Endothelial cell of umbilical vein (primary cell): ENCODE results near the gene CDKN1A. TPM values are rescaled to one million over a fixed set of nuclear protein-coding genes. Genes with fewer than 3 reads are reported as not detected.

Experiments
- BruUV-seq: library from RNA; stranded (reverse); fragments of 400-500 nt; replicated peaks from 2 replicates; lab custom pipeline; 2021; lab: Mats Ljungman, UMichigan
- CTCF ChIA-PET: fragments of 300-600, 350-600 bp; sonication (Branson Sonifier 250); formaldehyde crosslinking; loops from one replicate; lab custom pipeline; 2021; ENCODE audit warnings: antibody characterized with exemption, inconsistent platforms; lab: Charles Lee
- POLR2A ChIA-PET: fragments of 300-600, 350-600 bp; sonication (Branson Sonifier 250); formaldehyde crosslinking; loops from one replicate; lab custom pipeline; 2021; ENCODE audit warnings: antibody characterized with exemption, inconsistent platforms; lab: Charles Lee
- DNase-seq: peaks from one replicate; pipeline ENCODE4 v3.0.0-alpha.2; 2011; ENCODE audit warnings: low read depth, low spot score
- FAIRE-seq: peaks from 2 replicates; lab custom pipeline; 2011; peaks lifted over from hg19 to GRCh38; lab: Jason Lieb, UNC
- H2AFZ ChIP-seq: 2 replicates; pipeline ENCODE4 v1.6.0; 2012; ENCODE audit warnings: low read depth, low read length, control low read depth, inconsistent platforms
- H3K27ac ChIP-seq: 2 replicates; pipeline ENCODE4 v1.5.1; 2011; ENCODE audit warnings: low read depth, mild to moderate bottlenecking, control low read depth, low read length, moderate library complexity; ENCODE audit not compliant: insufficient read depth
- H3K27me3 ChIP-seq, 2 experiments: 2 replicates each; pipeline versions ENCODE4 v1.6.0 to v1.6.1; 2011; ENCODE audit warnings: low read length in 2 of 2, mixed read lengths in 1 of 2; ENCODE audit not compliant: control insufficient read depth in 2 of 2, insufficient read depth in 2 of 2
- H3K36me3 ChIP-seq, 2 experiments: 2 replicates in 1 of 2; 3 replicates in 1 of 2; pipeline ENCODE4 v1.5.1; 2011; ENCODE audit warnings: low read length in 2 of 2, mild to moderate bottlenecking in 1 of 2, moderate library complexity in 1 of 2; ENCODE audit not compliant: control insufficient read depth in 2 of 2, insufficient read depth in 2 of 2; ENCODE audit errors: extremely low read depth in 1 of 2
- H3K4me1 ChIP-seq: 3 replicates; pipeline ENCODE4 v1.5.1; 2011; ENCODE audit warnings: mild to moderate bottlenecking, low read length; ENCODE audit not compliant: control insufficient read depth, insufficient read depth; ENCODE audit errors: extremely low read depth
- H3K4me2 ChIP-seq: 2 replicates; pipeline ENCODE4 v1.6.1; 2011; ENCODE audit warnings: low read length, control low read depth, mixed read lengths; ENCODE audit not compliant: insufficient read depth
- H3K4me3 ChIP-seq, 3 experiments: fragments of 200-600 bp in 1 of 3; sonication (generic), shearing (Covaris generic) in 1 of 3; replicated peaks in 1 of 3; 2 replicates each; pipeline ENCODE4 v1.5.1; 2011 to 2016; ENCODE audit warnings: control low read depth in 3 of 3, low read length in 3 of 3, mild to moderate bottlenecking in 2 of 3, inconsistent platforms in 1 of 3, low read depth in 1 of 3, moderate library complexity in 1 of 3; ENCODE audit not compliant: insufficient read depth in 1 of 3
- H3K79me2 ChIP-seq: 2 replicates; pipeline ENCODE4 v1.6.0; 2012; ENCODE audit warnings: low read length, inconsistent platforms; ENCODE audit not compliant: control insufficient read depth, insufficient read depth
- H3K9ac ChIP-seq: replicated peaks from 2 replicates; pipeline ENCODE3; 2011; ENCODE audit warnings: low read length, control low read depth; ENCODE audit not compliant: insufficient read depth; ENCODE audit errors: extremely low read depth
- H3K9me1 ChIP-seq: replicated peaks from 3 replicates; pipeline ENCODE4 v1.6.0; 2011; ENCODE audit warnings: mild to moderate bottlenecking, low read length; ENCODE audit not compliant: control insufficient read depth, insufficient read depth; ENCODE audit errors: extremely low read depth
- H3K9me3 ChIP-seq: replicated peaks from 2 replicates; pipeline ENCODE4 v1.5.1; 2012; ENCODE audit warnings: low read length, inconsistent platforms; ENCODE audit not compliant: control insufficient read depth, insufficient read depth
- H4K20me1 ChIP-seq: replicated peaks from 2 replicates; pipeline ENCODE3; 2011; ENCODE audit warnings: mild to moderate bottlenecking, low read length; ENCODE audit not compliant: control insufficient read depth, insufficient read depth; ENCODE audit errors: extremely low read depth
- EZH2 ChIP-seq: IDR thresholded peaks from 2 replicates; pipeline ENCODE4 v1.6.1; 2012; ENCODE audit warnings: borderline replicate concordance, low read depth, mild to moderate bottlenecking, moderate library complexity, low read length, inconsistent platforms; ENCODE audit not compliant: severe bottlenecking
- FOS ChIP-seq: IDR thresholded peaks from 2 replicates; pipeline ENCODE4 v1.6.1; 2011; ENCODE audit warnings: mild to moderate bottlenecking, low read length, moderate library complexity, borderline replicate concordance; ENCODE audit not compliant: insufficient read depth
- MYC ChIP-seq: IDR thresholded peaks from one replicate; pipeline ENCODE4 v1.6.1; 2011; ENCODE audit warnings: mild to moderate bottlenecking, low read depth, low read length
- POLR2AphosphoS5 ChIP-seq: IDR thresholded peaks from 2 replicates; pipeline ENCODE4 v1.6.1; 2012; ENCODE audit warnings: low read depth, mild to moderate bottlenecking, control low read depth, low read length, moderate library complexity; ENCODE audit not compliant: insufficient read depth
- dilution Hi-C: fragments of 300-500 bp; cut with MboI; formaldehyde crosslinking; loops from one replicate; pipeline ENCODE4 v1.15.0; 2019; ENCODE audit warnings: low sequenced_read_pairs; ENCODE audit not compliant: extremely low pct_ligation_motif_present
- intact Hi-C: fragments of 100-400 bp; cut with micrococcal nuclease; formaldehyde crosslinking; loops from one replicate; pipeline ENCODE4 v1.10.0; 2022
- polyA plus RNA-seq, 4 experiments: library from polyadenylated mRNA; depleted of rRNA in 3 of 4; stranded (reverse) in 3 of 4; unstranded in 1 of 4; fragments of >200 nt; gene quantifications; 2 replicates each; pipeline versions ENCODE4 v1.2.1 to v1.2.3, GENCODE V29; 2011 to 2012; ENCODE audit warnings: missing spikeins in 1 of 4
- total RNA-seq: library from RNA; stranded (reverse); gene quantifications from 2 replicates; pipeline ENCODE4 v1.2.3, GENCODE V29; 2021

Gene CDKN1A
- total and polyA plus RNA-seq, 2 donors (not counting 3 experiments of a cell fraction or from before 2014, with no cell fraction given): 170 to 238 TPM

GRCh38 chr6:36671687-36672375 lies 6.7 kb upstream of the CDKN1A start:
- no peaks in the 10 kb centered on the region for H3K79me2 ChIP-seq
- TF ChIP-seq POLR2AphosphoS5: no peak
- no TSS peak for BruUV-seq
- intact Hi-C loops (no loop called here), dilution Hi-C loops (no loop called here)
- H3K9me1 ChIP-seq: no peaks in the 10 kb centered on the region
- ChIA-PET CTCF (no interaction called here), POLR2A (no interaction called here)
- no peaks in the 10 kb centered on the region for H3K36me3 ChIP-seq
- H4K20me1 ChIP-seq: no peaks in the 10 kb centered on the region
- no peak overlapping the region for H2AFZ ChIP-seq
- no peaks in the 10 kb centered on the region for H3K9me3 ChIP-seq
- DNase-seq (no peak), FAIRE-seq (no peak)
- H3K4me1 ChIP-seq: peaks cover 8% of the 10 kb centered on the region
- no peak overlapping the region for H3K4me2 ChIP-seq
- no peaks in the 10 kb centered on the region for H3K27me3 ChIP-seq
- no peak overlapping the region for H3K4me3 ChIP-seq
- H3K27ac ChIP-seq: no peak overlapping the region
- H3K9ac ChIP-seq: no peak overlapping the region

- Histone ChIP-seq H3K4me1 (peaks cover 23% of the 10 kb centered on the region), H3K9ac (no peak overlapping the region), H3K27me3 (no peaks in the 10 kb centered on the region), H3K27ac (no peak overlapping the region), H3K36me3 (no peaks in the 10 kb centered on the region), H4K20me1 (no peaks in the 10 kb centered on the region), H2AFZ (no peak overlapping the region), H3K9me1 (no peaks in the 10 kb centered on the region), H3K79me2 (peaks cover 3% of the 10 kb centered on the region), H3K9me3 (no peaks in the 10 kb centered on the region), H3K4me2 (no peak overlapping the region), H3K4me3 (no peak overlapping the region)
- FAIRE-seq: no peak
- TF ChIP-seq MYC (no peak), EZH2 (no peak), FOS (no peak), POLR2AphosphoS5 (no peak)
- POLR2A ChIA-PET: no interaction called here
- intact Hi-C loops (no loop called here), dilution Hi-C loops (no loop called here)
- CTCF ChIA-PET: interaction anchor here (1.3 kb wide), 1 partner anchor 45 kb away, joined by 3 read pairs; no protein-coding TSS in a partner anchor
- no TSS peak for BruUV-seq
- DNase-seq: no peak
These were observed 4.6 kb upstream of the CDKN1A start for GRCh38 chr6:36673882-36674281.
